HG03432 (cell line): ENCODE measurements around the gene KDM4C.
"Not testable (repeated sequence)": the region's sequence is repeated elsewhere in the genome, so short reads cannot be mapped to it uniquely, and the experiment has no call there.

Source experiments
- ATAC-seq: cut with Tn5 transposase; IDR thresholded peaks from one replicate; pipeline ENCODE4 v1.9.1; 2021; ENCODE audit warnings: mild to moderate bottlenecking, moderate library complexity; ENCODE audit not compliant: unreplicated experiment

Gene KDM4C

DNA sequence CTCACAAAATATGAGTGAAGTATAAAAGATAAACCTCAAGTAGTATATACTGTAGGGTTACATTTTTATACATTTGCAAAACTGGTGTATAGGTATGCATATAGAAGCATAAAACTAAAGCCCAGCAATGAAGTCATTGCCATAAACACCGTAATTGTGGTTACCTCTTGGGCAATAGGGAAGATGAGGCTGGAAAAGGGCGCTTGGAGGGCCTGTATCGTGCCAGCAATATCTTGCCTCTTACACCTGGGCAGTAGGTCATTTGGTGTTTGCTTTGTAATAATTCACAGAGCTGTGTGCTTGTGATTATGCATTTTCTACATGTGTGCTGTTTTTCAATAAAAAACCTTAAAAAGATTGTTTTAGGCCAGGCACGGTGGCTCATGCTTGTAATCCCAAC lies 45.2 kb downstream of the KDM4C start:
- no peak for ATAC-seq

DNA sequence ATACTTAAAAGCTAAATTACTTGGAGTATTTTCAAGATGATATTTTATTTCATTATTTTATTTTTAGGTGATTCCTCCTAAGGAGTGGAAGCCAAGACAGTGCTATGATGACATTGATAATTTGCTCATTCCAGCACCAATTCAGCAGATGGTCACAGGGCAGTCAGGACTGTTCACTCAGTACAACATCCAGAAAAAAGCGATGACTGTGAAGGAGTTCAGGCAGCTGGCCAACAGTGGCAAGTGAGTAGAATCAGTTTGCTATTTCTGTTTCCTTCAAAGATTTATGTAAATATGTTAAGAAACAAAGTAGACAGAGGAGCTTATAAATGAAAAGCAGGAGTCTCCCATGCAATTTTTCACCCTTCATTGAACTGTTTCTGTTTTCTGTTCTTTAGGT lies 47.8 kb downstream of the KDM4C start:
- no peak for ATAC-seq

- not testable (repeated sequence) for ATAC-seq
Measured at GRCh38 chr9:6806318-6806717, 48.5 kb downstream of the KDM4C start.

DNA sequence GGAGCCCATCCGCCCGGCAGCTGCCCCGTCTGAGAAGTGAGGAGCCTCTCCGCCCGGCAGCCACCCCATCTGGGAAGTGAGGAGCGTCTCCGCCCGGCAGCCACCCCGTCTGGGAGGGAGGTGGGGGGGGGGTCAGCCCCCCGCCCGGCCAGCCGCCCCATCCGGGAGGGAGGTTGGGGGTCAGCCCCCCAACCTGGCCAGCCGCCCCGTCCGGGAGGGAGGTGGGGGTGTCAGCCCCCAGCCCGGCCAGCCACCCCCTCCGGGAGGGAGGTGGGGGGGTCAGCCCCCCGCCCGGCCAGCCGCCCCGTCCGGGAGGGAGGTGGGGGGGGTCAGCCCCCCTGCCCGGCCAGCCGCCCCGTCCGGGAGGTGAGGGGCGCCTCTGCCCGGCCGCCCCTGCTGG lies 49.9 kb downstream of the KDM4C start:
- ATAC-seq: not testable (repeated sequence)

DNA sequence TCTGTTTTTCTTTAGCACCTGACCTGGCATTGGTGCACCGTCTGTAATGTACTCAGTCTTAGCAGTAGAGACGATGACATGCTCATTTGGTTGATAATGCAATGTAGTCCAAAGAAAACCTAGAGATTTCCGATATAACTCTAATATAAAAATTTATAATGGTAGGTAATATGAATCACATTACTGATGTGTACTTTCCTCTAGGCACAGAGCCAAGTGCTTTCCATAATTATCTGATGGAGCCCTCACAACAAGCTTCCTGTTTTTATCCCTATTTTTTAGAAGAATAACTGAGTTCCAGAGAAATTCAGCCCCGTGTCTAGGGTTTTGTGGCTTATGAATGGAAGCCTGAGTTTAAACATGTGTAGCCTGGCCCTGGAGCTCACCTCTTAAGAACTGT lies 53.7 kb downstream of the KDM4C start:
- ATAC-seq: no peak

- ATAC-seq: no peak
Measured at GRCh38 chr9:6816581-6816980, 58.8 kb downstream of the KDM4C start.

- ATAC-seq: no peak
Measured at GRCh38 chr9:6818292-6818922, 60.6 kb downstream of the KDM4C start.

DNA sequence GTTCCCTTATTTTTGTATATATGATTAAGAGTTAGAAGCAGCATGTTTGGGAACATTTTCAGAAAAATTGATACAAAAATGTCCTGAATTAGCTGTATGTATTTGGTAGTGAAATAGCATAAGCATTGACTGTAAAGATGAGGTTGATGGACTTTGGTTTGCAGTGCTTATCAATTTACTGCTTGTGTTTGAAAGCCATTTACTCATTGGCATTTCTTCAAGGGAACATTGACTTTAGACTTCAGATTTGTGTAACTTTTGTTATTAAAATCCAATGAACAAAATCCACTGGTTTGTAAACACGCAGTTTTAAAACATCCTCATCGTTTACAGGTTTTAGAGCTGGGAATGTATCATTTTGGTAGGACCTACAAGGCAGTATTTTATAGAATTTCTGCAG lies 61.3 kb downstream of the KDM4C start:
- ATAC-seq: no peak

- ATAC-seq: no peak
Measured at GRCh38 chr9:6819529-6819928, 61.8 kb downstream of the KDM4C start.

DNA sequence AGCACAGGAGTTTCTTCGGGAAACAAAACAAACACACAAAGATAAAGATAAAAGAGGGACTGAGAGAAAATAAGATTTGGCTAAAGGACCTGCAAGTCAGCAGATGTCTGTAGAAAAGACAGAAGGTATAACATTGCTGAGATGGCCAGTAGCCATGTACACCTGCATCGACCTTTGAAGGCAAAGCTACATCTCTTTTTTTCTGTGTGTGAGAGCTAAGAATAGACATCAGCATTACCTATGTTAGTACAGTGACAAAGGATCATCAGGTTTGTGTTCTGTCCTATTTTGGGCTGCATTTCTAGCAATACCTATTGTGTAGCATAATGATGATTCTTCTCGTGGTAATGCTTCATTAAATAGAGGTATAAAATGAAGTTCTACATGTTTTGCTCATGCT lies 64.9 kb downstream of the KDM4C start:
- ATAC-seq: no peak

DNA sequence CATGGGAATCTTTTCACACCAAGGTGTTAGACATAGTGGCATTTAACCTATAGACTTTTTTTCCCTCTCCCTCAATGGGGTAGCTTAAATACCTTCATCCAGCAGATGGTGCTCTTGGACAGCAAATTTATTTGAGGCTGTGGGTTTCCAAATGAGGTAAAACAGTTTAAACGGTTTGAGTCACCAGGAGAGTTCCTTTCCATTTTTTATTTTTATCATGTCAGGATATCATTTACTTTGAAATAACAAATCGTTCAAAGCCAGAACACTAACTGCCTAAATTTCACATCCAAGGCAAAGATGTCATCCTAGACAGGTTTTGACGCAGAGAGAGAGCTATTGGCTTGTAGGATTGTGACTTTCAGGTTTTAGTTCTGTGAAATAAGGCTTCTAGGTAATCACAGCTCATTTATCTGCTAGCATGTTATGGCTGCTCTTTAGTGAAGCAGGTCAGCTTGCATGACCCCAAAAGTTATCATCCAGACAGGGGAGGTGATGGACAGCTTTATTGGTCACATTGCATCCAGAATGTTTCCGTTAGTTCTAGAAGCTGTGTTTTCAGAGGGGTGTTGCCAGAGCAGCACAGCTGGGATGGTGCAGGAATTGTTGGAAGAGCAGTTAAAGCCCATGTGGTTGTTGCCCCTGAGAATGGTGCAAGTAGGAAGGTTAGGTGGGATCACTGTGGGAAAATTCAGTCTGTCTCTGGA lies 69.8 kb downstream of the KDM4C start:
- ATAC-seq: no peak

GRCh38 chr9:6829027-6829426 lies 71.3 kb downstream of the KDM4C start:
- ATAC-seq: no peak

GRCh38 chr9:6829536-6829935 lies 71.8 kb downstream of the KDM4C start:
- no peak for ATAC-seq

DNA sequence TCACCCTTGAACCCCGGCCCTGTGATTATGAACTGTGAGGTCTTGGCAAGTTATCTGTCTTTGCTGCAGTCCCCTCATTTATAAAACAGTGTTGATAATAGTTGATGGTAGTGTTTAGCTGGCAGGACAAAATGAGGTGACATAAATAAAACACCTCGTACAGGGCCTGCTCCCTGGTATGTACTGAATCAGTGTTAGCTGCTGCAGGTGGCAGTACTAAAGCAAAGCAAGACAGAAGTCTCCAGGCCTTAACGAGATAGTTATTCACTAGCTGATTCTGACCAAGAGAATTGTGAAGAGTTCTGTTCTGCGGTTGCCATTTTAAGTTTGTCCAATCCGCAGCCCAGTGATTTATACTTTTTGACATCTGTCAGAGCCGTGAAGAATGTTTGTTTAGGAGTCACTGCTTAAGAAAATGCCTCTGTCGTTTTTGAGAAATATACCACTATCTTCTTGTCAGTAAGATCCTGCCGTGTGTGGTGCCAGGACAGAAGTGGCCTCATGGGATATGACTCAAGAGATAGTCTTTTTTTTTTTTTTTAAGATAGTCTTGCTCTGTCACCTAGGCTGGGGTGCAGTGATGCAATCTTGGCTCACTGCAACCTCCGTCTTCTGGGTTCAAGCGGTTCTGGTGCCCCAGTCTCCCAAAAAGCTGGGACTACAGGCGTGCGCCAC lies 75.9 kb downstream of the KDM4C start:
- no peak for ATAC-seq

- ATAC-seq: no peak
Measured at GRCh38 chr9:6834306-6834705, 76.5 kb downstream of the KDM4C start.

DNA sequence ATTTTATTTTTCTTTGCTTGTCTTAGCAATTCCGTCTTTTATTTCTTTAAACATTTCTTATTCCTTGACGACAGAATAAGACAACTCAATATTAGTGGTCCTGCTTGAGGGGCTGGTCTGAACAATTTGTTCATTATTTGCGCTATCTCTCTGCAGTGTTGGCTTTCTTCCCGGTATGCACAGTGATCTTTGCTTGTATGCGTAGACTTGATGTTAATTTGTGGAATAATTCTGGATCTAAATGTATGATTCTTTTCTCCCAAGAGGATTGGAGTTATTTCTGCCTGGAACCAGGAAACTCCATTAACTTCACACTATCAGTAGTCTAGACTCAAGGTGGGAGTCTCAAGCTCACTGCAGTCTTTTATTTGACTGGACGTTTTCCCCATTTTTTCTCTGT lies 80.4 kb downstream of the KDM4C start:
- no peak for ATAC-seq

- ATAC-seq: no peak
Measured at GRCh38 chr9:6842584-6842947, 84.8 kb downstream of the KDM4C start.

DNA sequence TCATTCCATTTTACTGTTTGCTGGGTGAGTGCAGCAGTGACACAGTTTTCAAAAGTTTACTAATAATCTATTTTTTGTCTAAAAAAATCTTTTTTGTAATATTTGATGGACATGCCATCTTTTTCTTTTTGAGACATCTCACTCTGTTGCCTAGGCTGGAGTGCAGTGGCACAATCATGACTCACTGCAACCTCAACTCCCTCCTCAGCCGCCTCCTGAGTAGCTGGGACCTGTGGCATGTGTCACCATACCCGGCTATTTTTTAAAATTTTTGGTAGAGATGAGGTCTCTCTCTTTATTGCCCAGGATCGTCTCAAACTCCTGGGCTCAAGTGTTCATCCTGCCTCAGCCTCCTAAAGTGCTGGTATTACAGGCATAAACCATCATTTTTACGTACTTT lies 86.0 kb downstream of the KDM4C start:
- ATAC-seq: no peak

GRCh38 chr9:6844267-6844666 lies 86.5 kb downstream of the KDM4C start:
- no peak for ATAC-seq

- no peak for ATAC-seq
Measured at GRCh38 chr9:6845128-6845826, 87.5 kb downstream of the KDM4C start.

DNA sequence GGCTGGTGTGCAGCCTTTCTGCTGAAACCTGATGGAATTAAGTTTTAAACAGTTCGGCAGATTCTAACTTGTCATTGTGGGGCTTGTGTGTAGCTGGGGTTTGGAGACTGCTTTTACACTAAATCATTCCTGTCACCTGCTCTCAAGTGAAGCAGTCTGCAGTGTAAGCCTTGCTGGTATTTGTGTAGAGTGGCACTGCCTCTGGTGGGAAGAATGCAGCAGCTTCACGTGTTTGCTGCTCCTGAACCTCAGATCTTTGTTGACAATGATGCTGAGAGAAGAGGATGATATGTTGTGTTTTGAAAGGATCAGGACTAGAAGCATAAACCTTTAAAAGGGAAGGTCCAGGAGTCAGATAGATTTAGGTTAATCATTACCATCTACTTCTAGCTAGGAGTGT lies 88.1 kb downstream of the KDM4C start:
- no peak for ATAC-seq
